ENCODE measurements around the gene CAMTA2.

Gene CAMTA2

GRCh38 chr17:4950075-4950745 is 37.3 kb downstream of the CAMTA2 start:
- H3K4me1 ChIP-seq (ENCODE audit: insufficient read depth, low read length) = peaks cover 27% of the 10 kb centered on the region
- under 1% methylated on average over 52 of the region's 52 CpGs for WGBS

GRCh38 chr17:4949321-4950074 is 38.0 kb downstream of the CAMTA2 start:
- Histone ChIP-seq H3K4me3 (ENCODE audit: low read length) (peak overlapping the region; percentile 99), H3K27ac (ENCODE audit: low read depth, low read length) (peak overlapping the region; percentile 100), H3K4me1 (ENCODE audit: insufficient read depth, low read length) (peaks cover 32% of the 10 kb centered on the region), H3K9ac (ENCODE audit: low read depth, low read length) (peak overlapping the region; percentile 99), H3K36me3 (ENCODE audit: insufficient read depth, low read length) (peaks cover 30% of the 10 kb centered on the region), H3K27me3 (ENCODE audit: insufficient read depth, low read length) (no peaks in the 10 kb centered on the region), H3K9me3 (ENCODE audit: insufficient read depth, low read depth, low read length) (no peaks in the 10 kb centered on the region)
- under 1% methylated on average over 73 of the region's 75 CpGs for WGBS

More at GRCh38 chr17:4950075-4950745, 37.3 kb downstream of the CAMTA2 start:
- H3K9ac ChIP-seq (ENCODE audit: low read depth, low read length) = peak overlapping the region; percentile 90
- peaks cover 23% of the 10 kb centered on the region for H3K36me3 ChIP-seq (ENCODE audit: insufficient read depth, low read length)
- peak overlapping the region; percentile 100 for H3K27ac ChIP-seq (ENCODE audit: low read depth, low read length)
- H3K27me3 ChIP-seq (ENCODE audit: insufficient read depth, low read length) = no peaks in the 10 kb centered on the region
- H3K9me3 ChIP-seq (ENCODE audit: insufficient read depth, low read depth, low read length) = no peaks in the 10 kb centered on the region
- peak overlapping the region; percentile 76 for H3K4me3 ChIP-seq (ENCODE audit: low read length)

GRCh38 chr17:4948931-4949320 is 38.5 kb downstream of the CAMTA2 start:
- Histone ChIP-seq H3K9ac (ENCODE audit: low read depth, low read length) (peak overlapping the region; percentile 99), H3K4me1 (ENCODE audit: insufficient read depth, low read length) (peaks cover 32% of the 10 kb centered on the region), H3K27ac (ENCODE audit: low read depth, low read length) (peak overlapping the region; percentile 100), H3K4me3 (ENCODE audit: low read length) (peak overlapping the region; percentile 99), H3K9me3 (ENCODE audit: insufficient read depth, low read depth, low read length) (no peaks in the 10 kb centered on the region), H3K36me3 (ENCODE audit: insufficient read depth, low read length) (peaks cover 35% of the 10 kb centered on the region), H3K27me3 (ENCODE audit: insufficient read depth, low read length) (no peaks in the 10 kb centered on the region)
- under 1% methylated on average over 40 of the region's 40 CpGs for WGBS

GRCh38 chr17:4948166-4948930 is 39.1 kb downstream of the CAMTA2 start, which contains the start of gene PFN1:
TSS of gene PFN1 (minus strand) at chr17:4948530. CDS start at chr17:4948394, 136 bp downstream.
- Histone ChIP-seq H3K4me3 (ENCODE audit: low read length) (peak within 1 kb of the TSS; percentile 99), H3K27me3 (ENCODE audit: insufficient read depth, low read length) (no peaks in the 10 kb centered on the region), H3K4me1 (ENCODE audit: insufficient read depth, low read length) (peaks cover 32% of the 10 kb centered on the region), H3K27ac (ENCODE audit: low read depth, low read length) (peak within 1 kb of the TSS; percentile 100), H3K9ac (ENCODE audit: low read depth, low read length) (peak within 1 kb of the TSS; percentile 99), H3K9me3 (ENCODE audit: insufficient read depth, low read depth, low read length) (no peaks in the 10 kb centered on the region), H3K36me3 (ENCODE audit: insufficient read depth, low read length) (peaks cover 41% of the 10 kb centered on the region)
- under 1% methylated on average over 55 of the region's 59 CpGs for WGBS

- Histone ChIP-seq H3K9ac (ENCODE audit: low read depth, low read length) (peak overlapping the region; percentile 99), H3K4me1 (ENCODE audit: insufficient read depth, low read length) (peaks cover 32% of the 10 kb centered on the region), H3K36me3 (ENCODE audit: insufficient read depth, low read length) (peaks cover 49% of the 10 kb centered on the region), H3K4me3 (ENCODE audit: low read length) (peak overlapping the region; percentile 99), H3K9me3 (ENCODE audit: insufficient read depth, low read depth, low read length) (no peaks in the 10 kb centered on the region), H3K27ac (ENCODE audit: low read depth, low read length) (peak overlapping the region; percentile 100), H3K27me3 (ENCODE audit: insufficient read depth, low read length) (no peaks in the 10 kb centered on the region)
- WGBS = under 1% methylated on average over 48 of the region's 56 CpGs
These were observed 39.9 kb downstream of the CAMTA2 start for GRCh38 chr17:4947411-4948165.

- Histone ChIP-seq H3K4me3 (ENCODE audit: low read length) (peak overlapping the region; percentile 99), H3K9ac (ENCODE audit: low read depth, low read length) (peak overlapping the region; percentile 74), H3K27ac (ENCODE audit: low read depth, low read length) (peak overlapping the region; percentile 100), H3K27me3 (ENCODE audit: insufficient read depth, low read length) (no peaks in the 10 kb centered on the region), H3K9me3 (ENCODE audit: insufficient read depth, low read depth, low read length) (no peaks in the 10 kb centered on the region), H3K4me1 (ENCODE audit: insufficient read depth, low read length) (peaks cover 32% of the 10 kb centered on the region), H3K36me3 (ENCODE audit: insufficient read depth, low read length) (peaks cover 54% of the 10 kb centered on the region)
- WGBS = 3% methylated on average over 7 of the region's 7 CpGs
These were observed 40.5 kb downstream of the CAMTA2 start for GRCh38 chr17:4947010-4947410.

GRCh38 chr17:4946312-4946976 is 41.0 kb downstream of the CAMTA2 start:
- H3K9me3 ChIP-seq (ENCODE audit: insufficient read depth, low read depth, low read length) = no peaks in the 10 kb centered on the region
- H3K27ac ChIP-seq (ENCODE audit: low read depth, low read length) = peak overlapping the region; percentile 100
- no peaks in the 10 kb centered on the region for H3K27me3 ChIP-seq (ENCODE audit: insufficient read depth, low read length)
- peak overlapping the region; percentile 74 for H3K9ac ChIP-seq (ENCODE audit: low read depth, low read length)
- peaks cover 57% of the 10 kb centered on the region for H3K36me3 ChIP-seq (ENCODE audit: insufficient read depth, low read length)
- peak overlapping the region; percentile 99 for H3K4me3 ChIP-seq (ENCODE audit: low read length)
- peaks cover 27% of the 10 kb centered on the region for H3K4me1 ChIP-seq (ENCODE audit: insufficient read depth, low read length)
- 54% methylated on average over 14 of the region's 16 CpGs for WGBS

- Histone ChIP-seq H3K27me3 (ENCODE audit: insufficient read depth, low read length) (no peaks in the 10 kb centered on the region), H3K4me1 (ENCODE audit: insufficient read depth, low read length) (peaks cover 26% of the 10 kb centered on the region), H3K9me3 (ENCODE audit: insufficient read depth, low read depth, low read length) (no peaks in the 10 kb centered on the region), H3K36me3 (ENCODE audit: insufficient read depth, low read length) (peaks cover 57% of the 10 kb centered on the region), H3K27ac (ENCODE audit: low read depth, low read length) (peak overlapping the region; percentile 100; the same call in 1 of the 2 replicates), H3K9ac (ENCODE audit: low read depth, low read length) (peak overlapping the region; percentile 74; the same call in 1 of the 2 replicates), H3K4me3 (ENCODE audit: low read length) (peak overlapping the region; percentile 99; the same call in 1 of the 2 replicates)
- WGBS = 73% methylated on average over 4 of the region's 4 CpGs
These were observed 41.6 kb downstream of the CAMTA2 start for GRCh38 chr17:4945944-4946280.

GRCh38 chr17:4945176-4945943 is 42.1 kb downstream of the CAMTA2 start:
- peak overlapping the region; percentile 99; the same call in 1 of the 2 replicates for H3K4me3 ChIP-seq (ENCODE audit: low read length)
- peak overlapping the region; percentile 25; the same call in 1 of the 2 replicates for H3K9ac ChIP-seq (ENCODE audit: low read depth, low read length)
- H3K36me3 ChIP-seq (ENCODE audit: insufficient read depth, low read length) = peaks cover 57% of the 10 kb centered on the region
- no peaks in the 10 kb centered on the region for H3K27me3 ChIP-seq (ENCODE audit: insufficient read depth, low read length)
- H3K9me3 ChIP-seq (ENCODE audit: insufficient read depth, low read depth, low read length) = no peaks in the 10 kb centered on the region
- peak overlapping the region; percentile 100 for H3K27ac ChIP-seq (ENCODE audit: low read depth, low read length)
- 80% methylated on average over 7 of the region's 7 CpGs for WGBS
- H3K4me1 ChIP-seq (ENCODE audit: insufficient read depth, low read length) = peaks cover 24% of the 10 kb centered on the region; the same call in 1 of the 2 replicates

Data from HUES64 (cell line).